Bronchial epithelial cell (primary cell): ENCODE data around the gene CEP57. TPM values are rescaled to one million over a fixed set of nuclear protein-coding genes. Genes with fewer than 3 reads are reported as not detected.
A peak's percentile ranks its signal among the peaks of the same experiment; 100 is the strongest.
"Not testable (repeated sequence)": the region's sequence is repeated elsewhere in the genome, so short reads cannot be mapped to it uniquely, and the experiment has no call there.

ENCODE experiments used
- DNase-seq: peaks from one replicate; pipeline ENCODE4 v3.0.0-alpha.2; 2010; ENCODE audit warnings: low read depth
- FAIRE-seq: peaks from 2 replicates; lab custom pipeline; 2011; peaks lifted over from hg19 to GRCh38; lab: Jason Lieb, UNC
- H3K27me3 ChIP-seq: 2 replicates; pipeline ENCODE4 v1.5.1; 2011; ENCODE audit warnings: low read length; ENCODE audit not compliant: control insufficient read depth, insufficient read depth
- H3K36me3 ChIP-seq: 2 replicates; pipeline ENCODE4 v1.5.1; 2011; ENCODE audit warnings: low read length; ENCODE audit not compliant: control insufficient read depth, insufficient read depth
- H3K4me3 ChIP-seq: 2 replicates; pipeline ENCODE4 v1.5.1; 2011; ENCODE audit warnings: mild to moderate bottlenecking, low read depth, low read length, control low read depth
- total RNA-seq: library from RNA; depleted of rRNA; stranded (reverse); fragments of >200 nt; gene quantifications from 2 replicates; pipeline ENCODE4 v1.2.1, GENCODE V29; 2014
- TF ChIP-seq, protein P1 (sequence below): IDR thresholded peaks from 2 replicates; pipeline ENCODE4 v1.5.1; 2011; ENCODE audit warnings: mild to moderate bottlenecking, moderate library complexity, low read length, control low read depth, inconsistent platforms; ENCODE audit not compliant: insufficient read depth, severe bottlenecking

CEP57 gene
- total RNA-seq, 1 donor from 2014 or later = 52.7 TPM

DNA sequence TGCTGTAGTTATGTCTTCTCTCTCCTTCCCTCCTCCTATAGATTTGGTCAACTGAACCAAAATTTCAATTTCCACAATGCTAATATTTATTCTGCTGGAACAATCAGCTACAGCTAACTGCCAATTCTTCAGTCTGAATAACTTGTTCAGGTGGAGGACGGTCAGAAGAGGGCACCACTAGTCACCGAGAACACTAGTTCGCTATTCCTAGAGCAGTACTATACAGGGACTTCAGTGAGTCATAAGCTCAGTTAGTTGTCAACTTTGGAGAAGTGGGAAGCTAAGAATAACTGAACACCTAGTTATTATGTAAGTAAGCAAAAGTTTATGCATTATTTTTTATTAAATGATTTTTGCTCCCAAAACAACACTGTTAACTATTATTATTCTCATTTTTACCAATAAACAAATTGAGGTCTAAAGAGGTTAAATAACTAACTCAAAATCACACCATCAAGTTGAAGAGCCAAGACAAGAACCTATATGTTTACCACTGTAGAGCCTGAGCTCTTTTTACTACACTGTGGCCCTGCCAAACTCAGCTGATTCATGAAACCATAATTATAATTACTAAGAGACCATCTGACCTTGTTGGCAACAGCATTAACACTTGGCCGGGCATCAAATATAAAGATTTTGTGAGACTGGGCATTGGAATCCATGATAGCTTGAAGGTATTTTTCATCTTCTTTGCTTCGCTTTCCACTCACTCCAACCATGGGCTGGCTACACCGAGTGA is 59.0 kb downstream of the CEP57 start:
- FAIRE-seq (no peak), DNase-seq (peak; percentile 77)
- H3K27me3 ChIP-seq = no peaks in the 10 kb centered on the region
- TF ChIP-seq, protein P1, sequence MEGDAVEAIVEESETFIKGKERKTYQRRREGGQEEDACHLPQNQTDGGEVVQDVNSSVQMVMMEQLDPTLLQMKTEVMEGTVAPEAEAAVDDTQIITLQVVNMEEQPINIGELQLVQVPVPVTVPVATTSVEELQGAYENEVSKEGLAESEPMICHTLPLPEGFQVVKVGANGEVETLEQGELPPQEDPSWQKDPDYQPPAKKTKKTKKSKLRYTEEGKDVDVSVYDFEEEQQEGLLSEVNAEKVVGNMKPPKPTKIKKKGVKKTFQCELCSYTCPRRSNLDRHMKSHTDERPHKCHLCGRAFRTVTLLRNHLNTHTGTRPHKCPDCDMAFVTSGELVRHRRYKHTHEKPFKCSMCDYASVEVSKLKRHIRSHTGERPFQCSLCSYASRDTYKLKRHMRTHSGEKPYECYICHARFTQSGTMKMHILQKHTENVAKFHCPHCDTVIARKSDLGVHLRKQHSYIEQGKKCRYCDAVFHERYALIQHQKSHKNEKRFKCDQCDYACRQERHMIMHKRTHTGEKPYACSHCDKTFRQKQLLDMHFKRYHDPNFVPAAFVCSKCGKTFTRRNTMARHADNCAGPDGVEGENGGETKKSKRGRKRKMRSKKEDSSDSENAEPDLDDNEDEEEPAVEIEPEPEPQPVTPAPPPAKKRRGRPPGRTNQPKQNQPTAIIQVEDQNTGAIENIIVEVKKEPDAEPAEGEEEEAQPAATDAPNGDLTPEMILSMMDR = peak; percentile 49
- no peak overlapping the region for H3K4me3 ChIP-seq
- H3K36me3 ChIP-seq = peaks cover 2% of the 10 kb centered on the region

GRCh38 chr11:95850137-95850536 is 59.8 kb downstream of the CEP57 start:
- H3K36me3 ChIP-seq = peaks cover 1% of the 10 kb centered on the region
- FAIRE-seq = no peak
- no peak overlapping the region for H3K4me3 ChIP-seq
- H3K27me3 ChIP-seq = no peaks in the 10 kb centered on the region
- peak; percentile 39 for DNase-seq
- TF ChIP-seq, protein P1 = no peak

DNA sequence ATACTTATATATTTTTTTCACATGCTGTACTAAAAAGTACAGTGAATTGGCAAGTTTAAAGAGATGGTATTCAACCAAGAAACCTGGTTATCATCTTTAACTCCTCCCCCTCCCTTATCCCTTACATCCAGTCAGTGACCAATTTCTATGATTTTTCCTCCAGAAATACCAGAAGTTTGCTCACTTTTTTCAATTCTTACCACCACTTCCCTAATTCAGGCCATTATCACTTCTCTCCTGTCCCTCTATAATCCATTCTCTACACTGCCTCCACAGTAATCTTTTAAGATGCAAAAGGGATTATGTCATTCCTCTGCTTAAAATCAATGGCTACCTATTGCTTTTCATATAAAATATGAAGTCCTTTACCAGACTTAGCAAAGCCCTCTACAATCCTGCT is 62.8 kb downstream of the CEP57 start:
- Histone ChIP-seq H3K4me3 (no peak overlapping the region), H3K27me3 (no peaks in the 10 kb centered on the region), H3K36me3 (peaks cover 1% of the 10 kb centered on the region)
- TF ChIP-seq, protein P1 = no peak
- DNase-seq = no peak
- FAIRE-seq = no peak

GRCh38 chr11:95853862-95854261 is 63.6 kb downstream of the CEP57 start:
- TF ChIP-seq, protein P1 = no peak
- DNase-seq (no peak), FAIRE-seq (no peak)
- no peaks in the 10 kb centered on the region for H3K27me3 ChIP-seq
- H3K36me3 ChIP-seq = peaks cover 1% of the 10 kb centered on the region
- no peak overlapping the region for H3K4me3 ChIP-seq

- H3K36me3 ChIP-seq, DNase-seq, H3K27me3 ChIP-seq, H3K4me3 ChIP-seq: not testable (repeated sequence)
- peak; percentile 43 for FAIRE-seq
Observed at GRCh38 chr11:95854362-95854761, 64.1 kb downstream of the CEP57 start.

DNA sequence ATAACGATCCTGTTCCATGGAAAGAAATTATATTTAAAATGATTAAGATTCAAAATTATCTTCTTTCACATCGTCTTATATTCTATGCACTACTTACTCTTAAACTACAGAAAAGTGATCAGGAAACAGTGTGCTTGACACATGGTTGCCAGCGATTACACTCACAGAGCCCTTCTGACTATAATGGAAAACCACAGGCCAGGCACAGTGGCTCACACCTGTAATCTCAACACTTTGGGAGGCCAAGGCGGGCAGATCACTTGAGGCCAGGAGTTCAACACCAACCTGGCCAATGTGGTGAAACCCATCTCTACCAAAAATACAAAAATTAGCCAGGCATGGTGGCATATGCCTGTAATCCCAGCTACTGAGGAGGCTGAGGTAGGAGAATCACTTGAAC is 69.7 kb downstream of the CEP57 start:
- FAIRE-seq, H3K27me3 ChIP-seq, DNase-seq, H3K36me3 ChIP-seq, H3K4me3 ChIP-seq: not testable (repeated sequence)
